Measurements from ENCODE around the gene KNG1.

Gene KNG1

GRCh38 chr3:186772701-186773417 lies 55.7 kb downstream of the KNG1 start:
- DNase-seq (ENCODE audit: low read depth in 2 of 2, low spot score in 1 of 2) = peak; percentile 27 to 59

- DNase-seq (ENCODE audit: low read depth in 2 of 2, low spot score in 1 of 2) = no peak
Measured at GRCh38 chr3:186775999-186776398, 58.8 kb downstream of the KNG1 start.

- no peak for DNase-seq (ENCODE audit: low read depth in 2 of 2, low spot score in 1 of 2)
Measured at GRCh38 chr3:186779204-186779603, 62.0 kb downstream of the KNG1 start.

GRCh38 chr3:186782542-186783057 lies 65.4 kb downstream of the KNG1 start:
- no peak for DNase-seq (ENCODE audit: low read depth in 2 of 2, low spot score in 1 of 2)

- DNase-seq (ENCODE audit: low read depth in 2 of 2, low spot score in 1 of 2) = peak; percentile 78 to 81
Measured at GRCh38 chr3:186783058-186783730, 66.0 kb downstream of the KNG1 start, which contains the start of gene EIF4A2. Gene EIF4A2, plus strand, starts transcription at chr3:186783577. Its CDS starts 34 bp downstream, at chr3:186783611.

- DNase-seq (ENCODE audit: low read depth in 2 of 2, low spot score in 1 of 2) = peak; percentile 47 to 65
Measured at GRCh38 chr3:186783731-186784515, 66.8 kb downstream of the KNG1 start.

- no peak for DNase-seq (ENCODE audit: low read depth in 2 of 2, low spot score in 1 of 2)
Measured at GRCh38 chr3:186784820-186785494, 67.8 kb downstream of the KNG1 start.

GRCh38 chr3:186785495-186786018 lies 68.4 kb downstream of the KNG1 start:
- no peak for DNase-seq (ENCODE audit: low read depth in 2 of 2, low spot score in 1 of 2)

- no peak for DNase-seq (ENCODE audit: low read depth in 2 of 2, low spot score in 1 of 2)
Measured at GRCh38 chr3:186786922-186787321, 69.8 kb downstream of the KNG1 start.

- no peak for DNase-seq (ENCODE audit: low read depth in 2 of 2, low spot score in 1 of 2)
Measured at GRCh38 chr3:186787642-186788481, 70.7 kb downstream of the KNG1 start.

GRCh38 chr3:186788482-186789370 lies 71.6 kb downstream of the KNG1 start:
- no peak for DNase-seq (ENCODE audit: low read depth in 2 of 2, low spot score in 1 of 2)

- DNase-seq (ENCODE audit: low read depth in 2 of 2, low spot score in 1 of 2) = no peak
Measured at GRCh38 chr3:186789554-186790260, 72.5 kb downstream of the KNG1 start.

- no peak for DNase-seq (ENCODE audit: low read depth in 2 of 2, low spot score in 1 of 2)
Measured at GRCh38 chr3:186790261-186790981, 73.3 kb downstream of the KNG1 start.

All from stimulated activated CD8-positive, alpha-beta memory T cell treated with anti-CD3 and anti-CD28 coated beads, Interleukin-4, amount 100 ng/mL, for 4 hours (primary cell).